Transverse colon (tissue), 4 donors: Measurements from ENCODE around the gene ILF2. TPM values are rescaled to one million over a fixed set of nuclear protein-coding genes. Genes with fewer than 3 reads are reported as not detected.

Experiments
- DNase-seq: peaks from one replicate; pipeline ENCODE4 v3.0.0-alpha.2; 2019
- H3K27ac ChIP-seq, 4 donors: fragments of 200-600 bp; sonication (generic); 2 replicates each; pipeline ENCODE4 v1.5.1; 2016 to 2018; ENCODE audit warnings: inconsistent platforms in 4 of 4
- H3K27me3 ChIP-seq: fragments of 200-600 bp; sonication (generic); 2 replicates; pipeline ENCODE4 v1.5.1; 2017; ENCODE audit warnings: inconsistent platforms
- H3K36me3 ChIP-seq, 4 donors: fragments of 200-600 bp; sonication (generic); 2 replicates each; pipeline ENCODE4 v1.5.1; 2017 to 2019; ENCODE audit warnings: inconsistent platforms in 4 of 4
- H3K4me1 ChIP-seq, 4 donors: fragments of 200-600 bp; sonication (generic); 2 replicates each; pipeline ENCODE4 v1.5.1; 2017 to 2020; ENCODE audit warnings: inconsistent platforms in 4 of 4
- H3K4me3 ChIP-seq, 4 donors: fragments of 200-600 bp; sonication (generic); 1 replicate in 1 of 4; 2 replicates in 3 of 4; pipeline versions ENCODE4 v1.5.1 to v1.6.1; 2017 to 2019; ENCODE audit warnings: inconsistent platforms in 4 of 4
- H3K9me3 ChIP-seq, 2 donors: fragments of 200-600 bp; sonication (generic); 2 replicates each; pipeline ENCODE4 v1.5.1; 2017 to 2019; ENCODE audit warnings: inconsistent platforms in 2 of 2
- EP300 ChIP-seq: sonication (generic); formaldehyde crosslinking; IDR thresholded peaks from one replicate; pipeline ENCODE4 v1.6.1; 2017; ENCODE audit warnings: antibody characterized with exemption, low read depth
- POLR2A ChIP-seq: fragments of 450-650 bp; IDR thresholded peaks from one replicate; pipeline ENCODE4 v1.6.1; 2016; ENCODE audit warnings: antibody characterized with exemption, mild to moderate bottlenecking, moderate library complexity
- POLR2AphosphoS5 ChIP-seq, 3 donors: sonication (generic); formaldehyde crosslinking; IDR thresholded peaks; one replicate each; pipeline ENCODE4 v1.6.1; 2016; ENCODE audit warnings: antibody characterized with exemption in 3 of 3
- WGBS, 2 donors: methylation state at CpG; one replicate each; pipeline ENCODE4 v1.1.5; 2018; ENCODE audit warnings: low coverage in 1 of 2; 5-methylcytosine and 5-hydroxymethylcytosine counted together
- in situ Hi-C, 4 donors: fragments of 200-750 bp; cut with MboI; loops; one replicate each; pipeline versions ENCODE4 v1.15.0 to v1.15.1; 2017; ENCODE audit warnings: low sequenced_read_pairs in 3 of 4, low pct_ligation_motif_present in 1 of 4, low pct_unique_long_range_greater_than_20kb in 1 of 4
- intact Hi-C: fragments of 100-400 bp; cut with DNase I; formaldehyde crosslinking; loops from one replicate; pipeline ENCODE4 v1.15.1; 2023; ENCODE audit warnings: low total_unique reads
- total RNA-seq, 4 donors: library from RNA; depleted of rRNA; stranded (reverse); fragments of >200 nt; gene quantifications; one replicate each; pipeline ENCODE4 v1.1.0, GENCODE V29; 2016
- TF ChIP-seq, protein P1 (sequence below), 5 experiments: fragments of 200-600 bp in 3 of 5; fragments of 450-650 bp in 2 of 5; sonication (generic) in 3 of 5; IDR thresholded peaks; 1 replicate in 2 of 5; 2 replicates in 3 of 5; pipeline ENCODE4 v1.5.1; 2016 to 2017; ENCODE audit warnings: antibody characterized with exemption in 5 of 5, inconsistent platforms in 3 of 5, mild to moderate bottlenecking in 2 of 5, moderate library complexity in 1 of 5

ILF2 gene
- total RNA-seq, 4 donors from 2014 or later, result 16.5 to 102 (median 66.5) TPM

GRCh38 chr1:153651771-153652170 lies 19.0 kb downstream of the ILF2 start:
- no peak for DNase-seq

DNA sequence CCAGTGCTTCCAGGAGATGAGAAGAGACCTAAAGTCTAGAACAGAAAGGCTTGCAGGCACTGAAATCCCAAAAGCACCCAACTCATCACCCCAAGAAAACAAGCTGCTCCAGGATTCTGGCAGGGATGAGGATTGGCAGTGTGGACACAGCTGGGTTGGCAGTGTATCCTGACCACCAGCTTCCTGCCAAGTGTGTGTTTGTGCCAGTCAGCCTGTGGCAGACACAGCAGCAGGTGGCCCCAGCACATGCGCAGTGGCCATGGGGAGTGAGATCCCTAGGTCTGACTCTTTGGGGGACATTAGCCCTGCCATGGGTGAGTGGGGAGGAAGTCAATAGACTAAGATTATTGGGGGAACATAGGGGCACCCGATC lies 20.9 kb downstream of the ILF2 start:
- TF ChIP-seq, protein P1, sequence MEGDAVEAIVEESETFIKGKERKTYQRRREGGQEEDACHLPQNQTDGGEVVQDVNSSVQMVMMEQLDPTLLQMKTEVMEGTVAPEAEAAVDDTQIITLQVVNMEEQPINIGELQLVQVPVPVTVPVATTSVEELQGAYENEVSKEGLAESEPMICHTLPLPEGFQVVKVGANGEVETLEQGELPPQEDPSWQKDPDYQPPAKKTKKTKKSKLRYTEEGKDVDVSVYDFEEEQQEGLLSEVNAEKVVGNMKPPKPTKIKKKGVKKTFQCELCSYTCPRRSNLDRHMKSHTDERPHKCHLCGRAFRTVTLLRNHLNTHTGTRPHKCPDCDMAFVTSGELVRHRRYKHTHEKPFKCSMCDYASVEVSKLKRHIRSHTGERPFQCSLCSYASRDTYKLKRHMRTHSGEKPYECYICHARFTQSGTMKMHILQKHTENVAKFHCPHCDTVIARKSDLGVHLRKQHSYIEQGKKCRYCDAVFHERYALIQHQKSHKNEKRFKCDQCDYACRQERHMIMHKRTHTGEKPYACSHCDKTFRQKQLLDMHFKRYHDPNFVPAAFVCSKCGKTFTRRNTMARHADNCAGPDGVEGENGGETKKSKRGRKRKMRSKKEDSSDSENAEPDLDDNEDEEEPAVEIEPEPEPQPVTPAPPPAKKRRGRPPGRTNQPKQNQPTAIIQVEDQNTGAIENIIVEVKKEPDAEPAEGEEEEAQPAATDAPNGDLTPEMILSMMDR (IDR thresholded peaks at IDR 0.05), result no peak
- TF ChIP-seq POLR2A, result no peak
- TF ChIP-seq POLR2AphosphoS5 (IDR thresholded peaks at IDR 0.05), result no peak
- no peak for TF ChIP-seq EP300
- intact Hi-C loops (no loop called here), in situ Hi-C loops (loop anchor here in 2 of 4 donors (25.0 kb wide), 2 partner anchors 312 to 337 kb away; partner anchors contain the start of genes CREB3L4 (in 1 of the 2), CRTC2 (in 1 of the 2), JTB (in 1 of the 2) and RAB13 (in 1 of the 2))
- no peak overlapping the region for H3K27ac ChIP-seq
- no peak overlapping the region for H3K4me3 ChIP-seq
- H3K36me3 ChIP-seq, result peaks cover 0 to 15% (median 7%) of the 10 kb centered on the region in 4 donors
- 60% methylated on average over 2 of the region's 2 CpGs; no CpG with 5 or more reads in 1 of the 2 donors for WGBS, 2 donors
- H3K4me1 ChIP-seq, result peaks cover 0 to 11% (median 4%) of the 10 kb centered on the region in 4 donors
- DNase-seq, result no peak
- no peaks in the 10 kb centered on the region for H3K27me3 ChIP-seq
- H3K9me3 ChIP-seq, result no peaks in the 10 kb centered on the region

More at GRCh38 chr1:153651771-153652170, 19.0 kb downstream of the ILF2 start:
- Histone ChIP-seq H3K9me3 (no peaks in the 10 kb centered on the region), H3K4me3 (no peak overlapping the region), H3K27me3 (no peaks in the 10 kb centered on the region), H3K4me1 (peaks cover 0 to 11% (median 4%) of the 10 kb centered on the region in 4 donors), H3K36me3 (no peaks in the 10 kb centered on the region), H3K27ac (no peak overlapping the region)
- in situ Hi-C loops (loop anchor here in 2 of 4 donors (25.0 kb wide), 2 partner anchors 311 to 336 kb away; partner anchors contain the start of genes CREB3L4 (in 1 of the 2), CRTC2 (in 1 of the 2), JTB (in 1 of the 2) and RAB13 (in 1 of the 2)), intact Hi-C loops (no loop called here)
- WGBS, 2 donors, result 29 to 80% methylated on average over 1 of the region's 1 CpG
- TF ChIP-seq EP300, result no peak
- no peak for TF ChIP-seq POLR2AphosphoS5 (IDR thresholded peaks at IDR 0.05)
- TF ChIP-seq POLR2A, result no peak
- TF ChIP-seq, protein P1 (IDR thresholded peaks at IDR 0.05), result no peak

DNA sequence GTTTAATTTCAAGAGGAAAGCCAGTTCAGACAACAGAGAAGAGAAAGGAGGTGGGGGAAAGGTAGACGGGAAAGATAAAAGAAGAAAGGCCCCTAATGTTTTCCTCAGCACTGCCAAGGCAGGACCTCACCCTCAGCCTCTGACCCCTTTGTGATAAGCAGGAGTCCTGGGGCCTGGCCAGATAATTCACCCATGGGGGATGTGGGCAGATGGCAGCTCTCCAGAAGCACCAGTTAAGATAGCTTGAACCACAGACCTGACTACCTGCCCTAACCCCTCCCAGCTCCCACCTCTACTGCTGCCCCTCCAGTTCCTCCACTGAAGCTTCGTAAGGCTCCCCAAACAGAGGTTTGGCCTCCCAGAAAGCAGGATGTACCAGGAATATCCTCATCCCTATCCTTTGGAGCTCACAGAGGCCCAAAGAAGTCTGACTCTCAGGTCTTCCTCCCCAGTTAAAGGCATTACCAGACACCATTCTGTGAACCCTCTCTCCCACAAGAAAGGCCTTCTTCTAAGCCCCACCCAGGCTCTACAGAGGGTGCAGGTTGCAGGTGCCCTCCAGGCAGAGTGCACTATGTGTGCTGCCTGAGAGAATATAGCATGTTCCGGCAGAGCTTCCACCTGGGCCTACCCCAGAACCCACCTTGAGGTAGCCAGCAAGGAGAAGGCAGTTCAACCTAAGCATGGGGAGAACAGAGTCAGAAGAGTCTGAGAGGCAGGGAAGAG lies 21.5 kb downstream of the ILF2 start:
- in situ Hi-C loops, result no loop called here
- intact Hi-C loops, result no loop called here
- TF ChIP-seq POLR2A, result no peak
- TF ChIP-seq EP300, result no peak
- TF ChIP-seq, protein P1 (IDR thresholded peaks at IDR 0.05), result no peak
- no peak for TF ChIP-seq POLR2AphosphoS5 (IDR thresholded peaks at IDR 0.05)
- Histone ChIP-seq H3K27me3 (no peaks in the 10 kb centered on the region), H3K4me3 (no peak overlapping the region), H3K9me3 (no peaks in the 10 kb centered on the region), H3K36me3 (peaks cover 0 to 21% (median 10%) of the 10 kb centered on the region in 4 donors), H3K4me1 (peaks cover 0 to 11% (median 4%) of the 10 kb centered on the region in 4 donors), H3K27ac (no peak overlapping the region)
- WGBS, 2 donors, result 44 to 45% methylated on average over 2 to 3 of the region's 3 CpGs
- no peak for DNase-seq

DNA sequence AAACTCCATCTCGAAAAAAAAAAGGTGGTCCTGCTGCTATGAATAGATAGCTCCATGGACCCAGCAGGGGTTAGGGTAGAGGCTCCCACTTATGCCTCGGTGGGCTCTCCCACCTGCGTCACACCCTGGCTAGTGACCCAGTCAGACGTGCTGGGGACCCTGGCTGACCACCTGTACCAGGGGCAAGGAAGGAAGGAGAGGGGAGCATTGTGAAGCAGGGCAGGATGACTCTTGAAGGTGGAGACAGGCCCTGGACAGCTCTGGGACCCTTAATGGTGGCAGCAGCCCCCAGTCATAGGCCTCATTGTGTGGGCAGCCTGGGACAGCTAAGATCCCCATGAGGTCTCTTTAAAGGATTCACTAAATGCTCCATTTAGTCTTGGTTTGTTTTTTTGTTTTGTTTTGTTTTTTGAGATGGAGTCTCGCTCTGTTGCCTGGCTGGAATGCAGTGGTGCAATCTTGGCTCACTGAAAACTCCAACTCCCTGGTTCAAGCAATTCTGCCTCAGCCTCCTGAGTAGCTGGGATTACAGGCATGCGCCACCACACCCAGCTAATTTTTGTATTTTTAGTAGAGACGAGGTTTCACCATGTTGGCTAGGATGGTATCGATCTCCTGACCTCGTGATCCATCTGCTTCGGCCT lies 22.7 kb downstream of the ILF2 start:
- peak in 1 of 3 donors; percentile 28 for TF ChIP-seq POLR2AphosphoS5 (IDR thresholded peaks at IDR 0.05)
- no peak for TF ChIP-seq EP300
- TF ChIP-seq, protein P1 (IDR thresholded peaks at IDR 0.05), result no peak
- no peak for TF ChIP-seq POLR2A
- intact Hi-C loops, result no loop called here
- no peak for DNase-seq
- 77 to 81% methylated on average over 3 to 10 of the region's 10 CpGs for WGBS, 2 donors
- no peak overlapping the region for H3K27ac ChIP-seq
- in situ Hi-C loops, result no loop called here
- no peaks in the 10 kb centered on the region for H3K9me3 ChIP-seq
- no peaks in the 10 kb centered on the region for H3K27me3 ChIP-seq
- H3K4me3 ChIP-seq, result no peak overlapping the region
- H3K4me1 ChIP-seq, result peaks cover 0 to 10% (median 4%) of the 10 kb centered on the region in 4 donors
- H3K36me3 ChIP-seq, result peaks cover 0 to 32% (median 15%) of the 10 kb centered on the region in 4 donors
